ENCODE data around the gene HAGH.

HAGH gene

DNA sequence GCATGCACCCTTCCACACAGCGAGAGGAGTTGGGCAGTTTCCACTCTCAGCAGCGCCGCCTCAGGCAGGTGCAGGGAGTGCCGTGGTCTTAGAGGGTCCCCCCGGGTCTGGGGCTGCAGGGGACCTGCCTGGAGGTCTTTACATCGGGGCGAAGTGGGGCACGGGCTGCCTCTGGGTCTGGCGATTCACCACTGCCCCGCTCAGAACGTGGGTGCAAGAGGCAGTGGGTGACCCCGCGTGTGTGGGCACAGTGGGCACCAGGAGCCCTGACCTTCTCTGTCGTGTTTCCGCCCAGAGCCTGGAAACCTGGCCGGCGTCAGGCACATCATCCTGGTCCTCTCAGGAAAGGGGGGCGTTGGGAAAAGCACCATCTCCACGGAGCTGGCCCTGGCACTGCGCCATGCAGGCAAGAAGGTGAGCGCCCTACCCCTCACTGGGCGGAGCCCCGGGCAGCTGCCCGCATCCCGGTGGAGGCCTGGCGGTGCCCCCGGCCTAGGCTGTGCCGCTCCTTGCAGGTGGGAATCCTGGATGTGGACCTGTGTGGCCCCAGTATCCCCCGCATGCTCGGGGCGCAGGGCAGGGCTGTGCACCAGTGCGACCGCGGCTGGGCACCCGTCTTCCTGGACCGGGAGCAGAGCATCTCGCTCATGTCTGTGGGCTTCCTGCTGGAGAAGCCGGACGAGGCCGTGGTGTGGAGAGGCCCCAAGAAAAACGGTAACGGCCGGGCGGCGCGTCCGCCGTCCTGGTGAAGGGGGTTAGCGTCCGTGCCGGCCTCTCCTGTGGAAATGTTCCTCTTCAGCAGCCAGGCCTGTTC lies 40.2 kb downstream of the HAGH start:
- no peak for DNase-seq (ENCODE audit: low spot score)

- no peak for DNase-seq (ENCODE audit: low spot score)
Observed at GRCh38 chr16:1785846-1786170, 40.8 kb downstream of the HAGH start.

GRCh38 chr16:1784977-1785845 lies 41.4 kb downstream of the HAGH start:
- DNase-seq (ENCODE audit: low spot score), result no peak

DNA sequence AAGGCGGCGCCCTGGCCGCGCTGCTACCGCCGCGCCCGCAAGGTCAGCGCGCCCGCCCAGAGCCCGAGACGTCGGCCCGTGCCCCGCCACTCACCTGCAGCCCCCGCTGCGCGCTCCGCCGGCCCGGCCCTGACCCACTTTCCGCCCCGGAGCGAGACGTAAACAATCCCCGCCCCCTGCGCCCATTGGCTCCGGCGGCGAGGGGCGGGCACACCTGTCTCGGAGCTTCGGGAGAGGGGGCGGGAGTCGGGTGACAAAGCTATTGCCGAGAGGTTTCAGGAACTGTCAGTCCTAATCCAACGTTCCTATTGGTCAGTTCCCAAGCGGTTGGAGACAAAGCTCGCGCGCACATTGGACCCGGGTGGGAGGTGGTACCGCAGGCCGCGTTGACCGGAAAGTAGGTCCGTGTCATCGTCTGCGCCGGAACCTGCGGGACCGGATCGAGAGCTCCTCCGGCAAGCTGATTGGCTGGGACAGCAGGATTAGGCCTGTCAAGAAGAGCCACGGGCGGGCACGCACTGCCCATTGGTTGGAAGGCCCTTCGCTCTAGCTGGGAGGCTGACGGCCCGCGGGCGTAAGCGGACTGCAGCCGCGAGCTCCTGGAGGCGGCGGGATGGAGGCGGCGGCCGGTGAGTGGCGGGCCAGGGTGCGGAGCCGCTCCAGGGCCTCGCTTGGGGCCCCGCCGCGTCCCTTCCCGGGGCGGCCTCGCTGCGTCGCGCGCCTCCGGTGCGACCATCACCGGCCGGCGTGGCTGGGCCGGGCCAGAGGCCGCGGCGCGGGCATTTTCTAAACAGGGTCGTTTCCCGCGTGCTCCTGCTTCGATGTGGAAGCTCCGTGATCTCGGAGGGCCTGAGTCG lies 44.0 kb downstream of the HAGH start, which contains the start of the genes NUBP2 and SPSB3:
Gene NUBP2 (plus strand): TSS at position 553 of the 857 bp plus-strand sequence. CDS start 61 bp downstream, at position 614.
Gene SPSB3 (minus strand): TSS at position 164 of the 857 bp plus-strand sequence. CDS start 1,088 bp downstream, outside the sequence.
- DNase-seq (ENCODE audit: low spot score), result peak; percentile 99

DNA sequence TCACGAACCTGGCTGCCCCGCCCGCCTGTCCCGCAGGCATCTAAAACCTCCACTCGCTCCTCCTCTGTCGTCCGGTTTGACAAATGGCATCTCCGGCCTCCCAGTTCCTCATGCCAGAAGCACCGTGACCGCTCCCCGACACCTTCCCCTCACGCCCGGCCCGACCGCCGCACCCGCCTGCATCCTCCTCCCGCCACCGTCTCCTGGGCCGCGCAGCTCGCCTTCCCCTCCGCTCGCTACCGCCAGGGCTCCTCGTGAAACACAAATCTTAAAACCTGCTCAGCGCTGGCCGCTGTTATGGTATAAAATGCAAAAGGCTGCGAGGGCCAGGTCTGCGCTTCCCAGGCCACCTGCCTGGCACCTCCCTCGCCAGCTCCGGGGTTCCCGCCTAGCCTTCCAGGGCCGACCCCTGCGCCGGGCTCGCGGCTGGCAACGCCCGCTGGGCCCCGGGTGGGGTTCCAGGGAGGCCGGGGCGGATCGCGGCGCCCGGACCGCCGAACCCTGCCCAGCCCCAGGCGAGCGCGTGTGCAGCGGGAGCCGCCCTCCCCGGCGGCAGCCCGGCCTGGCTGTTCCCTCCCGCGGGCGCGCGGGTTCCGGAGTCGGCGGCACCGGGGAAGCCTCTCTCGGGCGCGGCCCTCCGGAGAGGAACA lies 44.7 kb downstream of the HAGH start:
- DNase-seq (ENCODE audit: low spot score), result no peak

GRCh38 chr16:1781254-1781653 lies 45.4 kb downstream of the HAGH start:
- no peak for DNase-seq (ENCODE audit: low spot score)

DNA sequence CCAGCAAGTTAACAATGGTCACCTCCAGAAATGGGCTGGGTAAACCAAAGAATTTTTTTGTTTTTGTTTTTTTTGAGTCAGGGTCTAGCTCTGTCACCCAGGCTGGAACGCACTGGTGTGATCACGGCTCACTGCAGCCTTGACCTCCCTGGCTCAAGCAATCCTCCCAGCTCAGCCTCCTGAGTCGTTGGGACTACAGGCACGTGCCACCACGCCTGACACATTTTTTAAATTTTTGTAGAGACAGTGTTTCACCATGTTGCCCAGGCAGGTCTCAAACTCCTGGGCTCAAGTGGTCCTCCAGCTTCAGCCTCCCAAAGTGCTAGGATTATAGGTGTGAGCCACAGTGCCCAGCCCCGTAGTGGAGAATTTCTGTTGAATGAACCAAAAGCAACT lies 46.0 kb downstream of the HAGH start:
- no peak for DNase-seq (ENCODE audit: low spot score)

DNA sequence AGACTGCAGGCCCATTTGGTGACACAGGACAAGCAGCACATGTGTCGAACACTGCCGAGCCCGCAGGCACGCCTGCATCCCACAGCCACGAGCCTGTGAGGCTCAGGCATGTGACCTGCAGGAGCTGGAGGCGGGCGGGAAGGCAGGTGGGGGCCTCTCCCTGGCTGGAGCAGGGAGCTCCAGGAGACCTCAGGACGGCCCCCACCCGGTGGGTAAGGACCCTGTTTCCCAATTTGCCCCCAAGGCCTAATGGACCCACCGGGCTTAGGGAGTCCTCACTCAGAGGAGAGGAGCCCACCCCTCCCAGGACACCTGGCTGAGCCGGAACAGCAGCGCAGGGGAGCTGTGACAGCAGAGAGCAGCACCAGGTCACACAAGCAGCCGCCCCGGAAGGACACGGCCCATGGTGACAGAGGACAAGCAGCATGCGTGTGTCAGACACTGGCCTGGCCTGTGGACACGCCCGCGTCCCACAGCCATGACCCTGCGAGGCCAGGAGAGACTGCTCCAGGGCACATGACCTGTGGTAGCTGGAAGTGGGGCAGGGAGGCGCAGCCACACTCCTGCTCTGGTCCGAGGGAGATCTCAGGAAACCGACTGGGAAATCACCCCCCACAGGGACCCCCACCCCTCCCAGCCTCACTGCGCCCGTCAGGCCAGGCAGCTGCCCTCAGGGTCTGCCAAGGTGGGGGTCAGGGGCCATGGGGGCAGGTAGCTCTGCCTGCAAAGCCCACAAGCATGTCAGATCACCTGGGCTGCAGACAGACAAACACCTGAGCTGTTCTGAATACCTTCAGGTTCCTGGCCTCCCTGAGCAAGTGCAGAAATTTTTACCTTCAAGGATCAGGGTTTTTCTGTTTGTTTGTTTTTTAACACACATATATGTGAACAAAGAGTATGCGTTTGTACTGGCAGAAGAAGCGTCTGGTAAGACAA lies 46.6 kb downstream of the HAGH start:
- no peak for DNase-seq (ENCODE audit: low spot score)

GRCh38 chr16:1779234-1779701 lies 47.4 kb downstream of the HAGH start:
- DNase-seq (ENCODE audit: low spot score), result no peak

DNA sequence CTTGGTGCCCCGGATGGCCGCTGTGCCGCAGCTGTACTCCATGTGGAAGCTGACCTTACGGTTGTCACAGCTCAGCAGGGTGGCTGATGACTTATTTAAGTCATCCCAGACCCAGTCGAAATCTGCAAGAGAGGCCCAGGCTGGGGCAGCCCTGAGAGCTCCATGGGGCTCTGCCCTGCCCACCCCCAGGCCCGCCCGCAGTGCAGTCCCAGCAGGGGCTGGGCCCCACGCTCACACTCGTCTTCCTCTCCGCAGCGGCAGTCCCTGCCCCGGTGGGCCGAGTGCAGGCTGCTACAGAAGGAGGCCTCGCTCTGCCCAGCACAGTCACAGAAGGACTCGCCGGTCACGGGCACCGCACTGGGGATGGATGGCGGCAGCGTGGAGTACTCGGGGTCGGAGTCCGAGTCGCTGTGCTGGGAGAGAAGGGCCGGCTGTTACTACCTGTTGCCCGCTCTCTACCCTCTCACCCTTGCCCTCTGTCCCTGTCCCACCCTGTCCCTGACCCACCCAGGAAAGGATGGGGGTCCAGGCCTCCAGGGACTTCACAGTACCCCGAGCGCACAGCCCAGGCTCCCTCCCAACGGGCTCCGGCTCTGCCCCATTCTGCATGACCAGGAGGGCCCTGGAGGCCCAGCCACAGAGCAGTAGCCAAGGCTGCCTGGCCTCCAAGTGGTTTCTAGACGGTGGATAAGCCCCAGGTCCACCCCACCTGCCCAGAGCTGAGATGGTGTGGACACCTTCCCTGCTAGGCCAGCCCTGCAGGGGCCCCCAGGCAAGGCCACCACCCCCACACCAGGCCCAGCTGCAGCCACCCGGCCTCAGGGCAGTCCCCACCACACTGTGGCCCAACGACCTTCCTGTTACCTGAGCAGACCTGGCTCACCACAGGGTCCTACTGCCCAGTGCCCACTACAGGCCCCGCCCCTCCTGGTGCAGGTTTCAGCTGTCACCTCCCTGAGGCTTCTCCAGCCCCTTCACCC lies 48.1 kb downstream of the HAGH start:
- DNase-seq (ENCODE audit: low spot score), result no peak

- no peak for DNase-seq (ENCODE audit: low spot score)
Observed at GRCh38 chr16:1777375-1778199, 49.0 kb downstream of the HAGH start.

DNA sequence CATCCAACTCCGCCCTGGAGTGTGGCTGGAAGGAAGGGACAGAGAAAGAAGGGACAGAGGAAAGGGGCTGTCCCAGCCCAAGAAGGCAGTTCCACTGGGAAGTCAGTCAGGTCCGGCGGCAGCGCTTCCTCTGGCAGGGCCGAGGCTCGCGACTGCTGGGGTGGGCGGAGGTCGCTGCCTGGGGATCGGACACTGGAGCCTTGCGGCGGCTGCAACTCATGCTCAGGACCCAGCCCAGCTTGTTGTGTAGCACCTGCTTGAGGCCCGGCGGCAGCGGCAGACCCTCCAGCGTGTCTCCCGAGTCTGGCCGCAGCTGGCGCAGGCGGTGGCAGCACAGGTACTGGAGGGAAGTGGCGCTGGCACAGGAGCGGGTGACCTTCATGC lies 49.6 kb downstream of the HAGH start:
- no peak for DNase-seq (ENCODE audit: low spot score)

- DNase-seq (ENCODE audit: low spot score), result no peak
Observed at GRCh38 chr16:1776672-1776955, 50.0 kb downstream of the HAGH start.

- DNase-seq (ENCODE audit: low spot score), result no peak
Observed at GRCh38 chr16:1775846-1776671, 50.6 kb downstream of the HAGH start.

DNA sequence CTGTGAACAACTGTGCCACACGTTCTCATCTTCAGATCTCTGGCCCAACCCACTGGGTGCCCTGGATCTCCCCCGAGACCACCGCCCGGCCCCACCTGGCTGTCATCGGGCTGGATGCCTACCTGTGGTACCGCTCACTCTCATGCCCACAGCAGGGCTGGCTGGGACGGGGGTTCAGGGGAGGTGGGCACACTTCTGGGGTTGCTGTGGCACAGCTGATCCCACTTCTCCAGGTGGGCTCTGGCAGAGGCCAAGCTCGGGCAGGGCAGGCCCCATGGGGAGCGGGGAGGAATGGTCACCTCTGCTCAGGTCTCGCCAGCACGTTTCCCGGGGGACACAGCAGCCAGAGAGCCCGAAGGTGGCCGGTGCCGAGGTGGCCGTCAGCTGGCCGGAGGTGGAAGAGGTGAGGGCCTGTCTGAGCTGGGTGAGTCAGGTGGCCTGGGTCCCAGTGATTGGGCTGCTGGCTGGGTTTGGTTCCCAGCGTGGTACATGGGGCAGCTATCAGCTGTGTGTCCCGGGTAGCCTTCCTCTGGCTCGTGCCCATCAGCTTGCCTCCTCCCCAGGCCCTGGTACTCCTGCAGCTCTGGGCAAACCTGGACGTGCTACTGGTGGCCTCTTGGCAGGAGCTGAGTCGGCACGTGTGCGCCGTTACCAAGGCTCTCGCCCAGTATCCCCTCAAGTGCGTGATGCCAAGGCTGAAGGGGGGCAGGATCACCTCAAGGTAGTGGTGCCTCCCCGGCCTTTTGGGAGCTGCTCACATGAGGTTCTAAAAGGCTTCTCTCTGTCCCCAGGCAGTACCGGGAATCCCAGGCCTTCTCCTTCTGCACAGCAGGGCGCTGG lies 51.4 kb downstream of the HAGH start:
- no peak for DNase-seq (ENCODE audit: low spot score)

DNA sequence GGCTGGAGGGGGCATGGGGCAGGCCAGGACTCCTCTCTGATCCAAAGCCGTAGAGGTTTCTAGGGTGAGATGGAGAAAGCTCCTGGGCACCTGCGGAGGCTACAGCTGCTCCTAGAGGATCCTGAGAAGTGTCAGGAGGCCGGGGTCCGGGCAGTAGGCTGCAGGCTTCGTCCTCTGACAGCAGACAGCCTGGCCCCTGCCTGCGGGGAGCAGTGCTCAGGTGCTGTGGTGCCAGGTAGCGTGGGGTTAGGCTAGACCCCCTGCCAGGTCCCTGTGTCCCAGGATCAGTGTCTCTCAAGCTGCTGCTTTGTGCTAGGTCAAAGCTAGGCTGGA lies 52.2 kb downstream of the HAGH start:
- DNase-seq (ENCODE audit: low spot score), result no peak
